GM18909 (cell line): ENCODE data around the gene EOMES.
A peak's percentile ranks its signal among the peaks of the same experiment; 100 is the strongest.

Source experiments
- ATAC-seq: cut with Tn5 transposase; IDR thresholded peaks from one replicate; pipeline ENCODE4 v1.9.1; 2021; ENCODE audit warnings: mild to moderate bottlenecking; ENCODE audit not compliant: unreplicated experiment, poor library complexity

Gene EOMES

GRCh38 chr3:27721717-27722564 is at the start of gene EOMES:
EOMES (minus strand) TSS chr3:27722323; CDS start chr3:27722294, 29 bp downstream.
- ATAC-seq, result peak; percentile 76

- ATAC-seq, result peak; percentile 61
Measured at GRCh38 chr3:27770384-27770783, 48.3 kb upstream of the EOMES start.

- ATAC-seq, result no peak
Measured at GRCh38 chr3:27767000-27767399, 44.9 kb upstream of the EOMES start.

GRCh38 chr3:27758083-27758482 is 36.0 kb upstream of the EOMES start:
- ATAC-seq, result no peak

GRCh38 chr3:27756877-27757276 is 34.8 kb upstream of the EOMES start:
- ATAC-seq, result no peak

GRCh38 chr3:27752926-27753325 is 30.8 kb upstream of the EOMES start:
- no peak for ATAC-seq

- no peak for ATAC-seq
Measured at GRCh38 chr3:27749643-27750042, 27.5 kb upstream of the EOMES start.

GRCh38 chr3:27746838-27747237 is 24.7 kb upstream of the EOMES start:
- ATAC-seq, result no peak

- no peak for ATAC-seq
Measured at GRCh38 chr3:27740854-27741253, 18.7 kb upstream of the EOMES start.

GRCh38 chr3:27737091-27737490 is 15.0 kb upstream of the EOMES start:
- ATAC-seq, result no peak

GRCh38 chr3:27730774-27731659 is 8.9 kb upstream of the EOMES start:
- ATAC-seq, result no peak

GRCh38 chr3:27729748-27730611 is 7.9 kb upstream of the EOMES start:
- ATAC-seq, result no peak

GRCh38 chr3:27729325-27729724 is 7.2 kb upstream of the EOMES start:
- ATAC-seq, result no peak

GRCh38 chr3:27728195-27729087 is 6.3 kb upstream of the EOMES start:
- peak; percentile 74 for ATAC-seq

GRCh38 chr3:27726240-27726639 is 4.1 kb upstream of the EOMES start:
- ATAC-seq, result no peak

GRCh38 chr3:27724459-27725197 is 2.5 kb upstream of the EOMES start:
- ATAC-seq, result no peak

GRCh38 chr3:27723815-27724458 is 1.8 kb upstream of the EOMES start:
- no peak for ATAC-seq

- ATAC-seq, result no peak
Measured at GRCh38 chr3:27723456-27723814, 1.3 kb upstream of the EOMES start.
